Endothelial cell of umbilical vein (primary cell): ENCODE measurements around the gene CAPN12. TPM values are rescaled to one million over a fixed set of nuclear protein-coding genes. Genes with fewer than 3 reads are reported as not detected.

ENCODE experiments used
- BruUV-seq: library from RNA; stranded (reverse); fragments of 400-500 nt; replicated peaks from 2 replicates; lab custom pipeline; 2021; lab: Mats Ljungman, UMichigan
- CTCF ChIA-PET: fragments of 300-600, 350-600 bp; sonication (Branson Sonifier 250); formaldehyde crosslinking; loops from one replicate; lab custom pipeline; 2021; ENCODE audit warnings: antibody characterized with exemption, inconsistent platforms; lab: Charles Lee
- POLR2A ChIA-PET: fragments of 300-600, 350-600 bp; sonication (Branson Sonifier 250); formaldehyde crosslinking; loops from one replicate; lab custom pipeline; 2021; ENCODE audit warnings: antibody characterized with exemption, inconsistent platforms; lab: Charles Lee
- DNase-seq: peaks from one replicate; pipeline ENCODE4 v3.0.0-alpha.2; 2011; ENCODE audit warnings: low read depth, low spot score
- FAIRE-seq: peaks from 2 replicates; lab custom pipeline; 2011; peaks lifted over from hg19 to GRCh38; lab: Jason Lieb, UNC
- H2AFZ ChIP-seq: 2 replicates; pipeline ENCODE4 v1.6.0; 2012; ENCODE audit warnings: low read depth, low read length, control low read depth, inconsistent platforms
- H3K27ac ChIP-seq: 2 replicates; pipeline ENCODE4 v1.5.1; 2011; ENCODE audit warnings: low read depth, mild to moderate bottlenecking, control low read depth, low read length, moderate library complexity; ENCODE audit not compliant: insufficient read depth
- H3K27me3 ChIP-seq, 2 experiments: 2 replicates each; pipeline versions ENCODE4 v1.6.0 to v1.6.1; 2011; ENCODE audit warnings: low read length in 2 of 2, mixed read lengths in 1 of 2; ENCODE audit not compliant: control insufficient read depth in 2 of 2, insufficient read depth in 2 of 2
- H3K36me3 ChIP-seq, 2 experiments: 2 replicates in 1 of 2; 3 replicates in 1 of 2; pipeline ENCODE4 v1.5.1; 2011; ENCODE audit warnings: low read length in 2 of 2, mild to moderate bottlenecking in 1 of 2, moderate library complexity in 1 of 2; ENCODE audit not compliant: control insufficient read depth in 2 of 2, insufficient read depth in 2 of 2; ENCODE audit errors: extremely low read depth in 1 of 2
- H3K4me1 ChIP-seq: 3 replicates; pipeline ENCODE4 v1.5.1; 2011; ENCODE audit warnings: mild to moderate bottlenecking, low read length; ENCODE audit not compliant: control insufficient read depth, insufficient read depth; ENCODE audit errors: extremely low read depth
- H3K4me2 ChIP-seq: 2 replicates; pipeline ENCODE4 v1.6.1; 2011; ENCODE audit warnings: low read length, control low read depth, mixed read lengths; ENCODE audit not compliant: insufficient read depth
- H3K4me3 ChIP-seq, 3 experiments: fragments of 200-600 bp in 1 of 3; sonication (generic), shearing (Covaris generic) in 1 of 3; replicated peaks in 1 of 3; 2 replicates each; pipeline ENCODE4 v1.5.1; 2011 to 2016; ENCODE audit warnings: control low read depth in 3 of 3, low read length in 3 of 3, mild to moderate bottlenecking in 2 of 3, inconsistent platforms in 1 of 3, low read depth in 1 of 3, moderate library complexity in 1 of 3; ENCODE audit not compliant: insufficient read depth in 1 of 3
- H3K79me2 ChIP-seq: 2 replicates; pipeline ENCODE4 v1.6.0; 2012; ENCODE audit warnings: low read length, inconsistent platforms; ENCODE audit not compliant: control insufficient read depth, insufficient read depth
- H3K9ac ChIP-seq: replicated peaks from 2 replicates; pipeline ENCODE3; 2011; ENCODE audit warnings: low read length, control low read depth; ENCODE audit not compliant: insufficient read depth; ENCODE audit errors: extremely low read depth
- H3K9me1 ChIP-seq: replicated peaks from 3 replicates; pipeline ENCODE4 v1.6.0; 2011; ENCODE audit warnings: mild to moderate bottlenecking, low read length; ENCODE audit not compliant: control insufficient read depth, insufficient read depth; ENCODE audit errors: extremely low read depth
- H3K9me3 ChIP-seq: replicated peaks from 2 replicates; pipeline ENCODE4 v1.5.1; 2012; ENCODE audit warnings: low read length, inconsistent platforms; ENCODE audit not compliant: control insufficient read depth, insufficient read depth
- H4K20me1 ChIP-seq: replicated peaks from 2 replicates; pipeline ENCODE3; 2011; ENCODE audit warnings: mild to moderate bottlenecking, low read length; ENCODE audit not compliant: control insufficient read depth, insufficient read depth; ENCODE audit errors: extremely low read depth
- POLR2AphosphoS5 ChIP-seq: IDR thresholded peaks from 2 replicates; pipeline ENCODE4 v1.6.1; 2012; ENCODE audit warnings: low read depth, mild to moderate bottlenecking, control low read depth, low read length, moderate library complexity; ENCODE audit not compliant: insufficient read depth
- dilution Hi-C: fragments of 300-500 bp; cut with MboI; formaldehyde crosslinking; loops from one replicate; pipeline ENCODE4 v1.15.0; 2019; ENCODE audit warnings: low sequenced_read_pairs; ENCODE audit not compliant: extremely low pct_ligation_motif_present
- intact Hi-C: fragments of 100-400 bp; cut with micrococcal nuclease; formaldehyde crosslinking; loops from one replicate; pipeline ENCODE4 v1.10.0; 2022
- polyA plus RNA-seq, 4 experiments: library from polyadenylated mRNA; depleted of rRNA in 3 of 4; stranded (reverse) in 3 of 4; unstranded in 1 of 4; fragments of >200 nt; gene quantifications; 2 replicates each; pipeline versions ENCODE4 v1.2.1 to v1.2.3, GENCODE V29; 2011 to 2012; ENCODE audit warnings: missing spikeins in 1 of 4
- total RNA-seq: library from RNA; stranded (reverse); gene quantifications from 2 replicates; pipeline ENCODE4 v1.2.3, GENCODE V29; 2021
- TF ChIP-seq, protein P1 (sequence below), 2 donors: IDR thresholded peaks; 1 replicate in 1 of 2; 2 replicates in 1 of 2; pipeline ENCODE4 v1.5.1; 2011; ENCODE audit warnings: low read length in 2 of 2, mild to moderate bottlenecking in 2 of 2, moderate library complexity in 2 of 2, control low read depth in 1 of 2, inconsistent platforms in 1 of 2, low read depth in 1 of 2; ENCODE audit not compliant: insufficient read depth in 1 of 2; ENCODE audit errors: extremely low read depth in 1 of 2

CAPN12 gene
- total and polyA plus RNA-seq, 2 donors (not counting 3 experiments of a cell fraction or from before 2014, with no cell fraction given): 0.35 TPM; not detected in 1

- intact Hi-C loops: no loop called here
- no peaks in the 10 kb centered on the region for H3K4me1 ChIP-seq
- CTCF ChIA-PET: interaction anchor here (0.8 to 1.8 kb wide), 4 partner anchors 36 to 211 kb away, joined by 3 to 4 read pairs (median 4); partner anchors contain the start of genes EIF3K, MRPS12 and SARS2
- H3K9ac ChIP-seq: no peak overlapping the region
- no peaks in the 10 kb centered on the region for H3K9me3 ChIP-seq
- no peaks in the 10 kb centered on the region for H4K20me1 ChIP-seq
- no TSS peak for BruUV-seq
- FAIRE-seq: no peak
- H3K9me1 ChIP-seq: no peaks in the 10 kb centered on the region
- no peak overlapping the region for H2AFZ ChIP-seq
- DNase-seq: no peak
- POLR2A ChIA-PET: no interaction called here
- no peak overlapping the region for H3K27ac ChIP-seq
- no peak overlapping the region for H3K4me3 ChIP-seq
- H3K79me2 ChIP-seq: no peaks in the 10 kb centered on the region
- H3K27me3 ChIP-seq: no peaks in the 10 kb centered on the region
- H3K4me2 ChIP-seq: no peak overlapping the region
- TF ChIP-seq, protein P1, sequence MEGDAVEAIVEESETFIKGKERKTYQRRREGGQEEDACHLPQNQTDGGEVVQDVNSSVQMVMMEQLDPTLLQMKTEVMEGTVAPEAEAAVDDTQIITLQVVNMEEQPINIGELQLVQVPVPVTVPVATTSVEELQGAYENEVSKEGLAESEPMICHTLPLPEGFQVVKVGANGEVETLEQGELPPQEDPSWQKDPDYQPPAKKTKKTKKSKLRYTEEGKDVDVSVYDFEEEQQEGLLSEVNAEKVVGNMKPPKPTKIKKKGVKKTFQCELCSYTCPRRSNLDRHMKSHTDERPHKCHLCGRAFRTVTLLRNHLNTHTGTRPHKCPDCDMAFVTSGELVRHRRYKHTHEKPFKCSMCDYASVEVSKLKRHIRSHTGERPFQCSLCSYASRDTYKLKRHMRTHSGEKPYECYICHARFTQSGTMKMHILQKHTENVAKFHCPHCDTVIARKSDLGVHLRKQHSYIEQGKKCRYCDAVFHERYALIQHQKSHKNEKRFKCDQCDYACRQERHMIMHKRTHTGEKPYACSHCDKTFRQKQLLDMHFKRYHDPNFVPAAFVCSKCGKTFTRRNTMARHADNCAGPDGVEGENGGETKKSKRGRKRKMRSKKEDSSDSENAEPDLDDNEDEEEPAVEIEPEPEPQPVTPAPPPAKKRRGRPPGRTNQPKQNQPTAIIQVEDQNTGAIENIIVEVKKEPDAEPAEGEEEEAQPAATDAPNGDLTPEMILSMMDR (IDR thresholded peaks at IDR 0.05; ENCODE audit: extremely low read depth in 1 of 2, insufficient read depth in 1 of 2, low read depth in 1 of 2, low read length in 2 of 2): no peak
- TF ChIP-seq POLR2AphosphoS5: peak; percentile 11
- dilution Hi-C loops: no loop called here
- peaks cover 16 to 77% of the 10 kb centered on the region in 2 experiments for H3K36me3 ChIP-seq
These were observed 24.3 kb downstream of the CAPN12 start for GRCh38 chr19:38719761-38720558.
